GM06990 (cell line): ENCODE measurements around the gene TMEM54.
"Not testable (repeated sequence)": the region's sequence is repeated elsewhere in the genome, so short reads cannot be mapped to it uniquely, and the experiment has no call there.

Experiments
- DNase-seq: peaks from one replicate; pipeline ENCODE4 v3.0.0-alpha.2; 2011; ENCODE audit not compliant: insufficient read length; ENCODE audit errors: extremely low read depth
- H3K27me3 ChIP-seq: replicated peaks from 2 replicates; pipeline ENCODE4 v1.6.0; 2011; ENCODE audit warnings: low read length; ENCODE audit not compliant: control insufficient read depth, insufficient read depth
- H3K36me3 ChIP-seq: 2 replicates; pipeline ENCODE4 v1.5.1; 2011; ENCODE audit warnings: low read length; ENCODE audit not compliant: control insufficient read depth, insufficient read depth
- H3K4me3 ChIP-seq: replicated peaks from 2 replicates; pipeline ENCODE4 v1.5.1; 2011; ENCODE audit warnings: low read depth, mild to moderate bottlenecking, control low read depth, low read length
- TF ChIP-seq, protein P1 (sequence below): IDR thresholded peaks from 2 replicates; pipeline ENCODE4 v1.5.1; 2011; ENCODE audit warnings: low read length, control low read depth, mild to moderate bottlenecking, inconsistent platforms; ENCODE audit not compliant: insufficient read depth, poor library complexity, severe bottlenecking

TMEM54 gene

DNA sequence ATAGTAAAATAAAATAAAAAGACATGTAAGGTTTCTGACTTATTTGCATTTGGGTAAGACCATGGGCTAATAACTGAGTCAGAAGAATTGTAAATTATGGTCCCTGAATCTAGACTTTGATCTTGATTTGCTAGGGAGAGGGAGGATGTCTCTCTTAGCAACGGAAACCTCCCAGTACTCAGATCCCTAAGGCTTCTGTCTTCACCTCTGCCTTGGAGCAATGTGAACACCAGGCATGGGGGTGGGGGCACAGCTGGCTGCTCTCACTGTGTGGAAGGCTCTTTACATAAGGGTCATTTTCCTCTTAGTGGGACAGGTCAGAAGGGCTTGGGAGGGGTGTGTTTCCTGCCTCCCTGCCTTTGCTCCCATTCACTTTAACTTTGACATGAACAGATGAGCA lies 17.0 kb upstream of the TMEM54 start:
- H3K27me3 ChIP-seq: no peaks in the 10 kb centered on the region
- TF ChIP-seq, protein P1, sequence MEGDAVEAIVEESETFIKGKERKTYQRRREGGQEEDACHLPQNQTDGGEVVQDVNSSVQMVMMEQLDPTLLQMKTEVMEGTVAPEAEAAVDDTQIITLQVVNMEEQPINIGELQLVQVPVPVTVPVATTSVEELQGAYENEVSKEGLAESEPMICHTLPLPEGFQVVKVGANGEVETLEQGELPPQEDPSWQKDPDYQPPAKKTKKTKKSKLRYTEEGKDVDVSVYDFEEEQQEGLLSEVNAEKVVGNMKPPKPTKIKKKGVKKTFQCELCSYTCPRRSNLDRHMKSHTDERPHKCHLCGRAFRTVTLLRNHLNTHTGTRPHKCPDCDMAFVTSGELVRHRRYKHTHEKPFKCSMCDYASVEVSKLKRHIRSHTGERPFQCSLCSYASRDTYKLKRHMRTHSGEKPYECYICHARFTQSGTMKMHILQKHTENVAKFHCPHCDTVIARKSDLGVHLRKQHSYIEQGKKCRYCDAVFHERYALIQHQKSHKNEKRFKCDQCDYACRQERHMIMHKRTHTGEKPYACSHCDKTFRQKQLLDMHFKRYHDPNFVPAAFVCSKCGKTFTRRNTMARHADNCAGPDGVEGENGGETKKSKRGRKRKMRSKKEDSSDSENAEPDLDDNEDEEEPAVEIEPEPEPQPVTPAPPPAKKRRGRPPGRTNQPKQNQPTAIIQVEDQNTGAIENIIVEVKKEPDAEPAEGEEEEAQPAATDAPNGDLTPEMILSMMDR: no peak
- DNase-seq: no peak
- no peak overlapping the region for H3K4me3 ChIP-seq
- H3K36me3 ChIP-seq: no peaks in the 10 kb centered on the region

DNA sequence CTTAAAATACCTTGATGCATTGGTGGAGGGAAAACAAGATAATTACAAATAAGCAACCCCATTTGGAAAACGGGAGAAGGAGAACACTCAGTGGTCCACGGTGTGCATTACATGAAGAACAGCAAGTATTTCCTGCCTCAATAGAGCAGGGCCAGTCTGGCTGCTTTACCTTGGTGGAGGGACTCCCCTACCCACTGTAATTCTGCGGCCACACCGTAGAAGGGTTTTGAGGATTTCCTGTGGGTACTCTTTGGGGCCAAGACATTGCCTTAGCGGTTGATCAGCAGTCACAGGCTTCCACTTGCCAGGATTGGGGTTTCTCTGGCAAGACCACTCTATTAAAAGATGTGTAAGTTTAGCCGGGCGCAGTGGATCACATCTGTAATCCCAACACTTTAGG lies 16.3 kb upstream of the TMEM54 start:
- Histone ChIP-seq H3K4me3 (no peak overlapping the region), H3K27me3 (no peaks in the 10 kb centered on the region), H3K36me3 (no peaks in the 10 kb centered on the region)
- DNase-seq: no peak
- TF ChIP-seq, protein P1: no peak

DNA sequence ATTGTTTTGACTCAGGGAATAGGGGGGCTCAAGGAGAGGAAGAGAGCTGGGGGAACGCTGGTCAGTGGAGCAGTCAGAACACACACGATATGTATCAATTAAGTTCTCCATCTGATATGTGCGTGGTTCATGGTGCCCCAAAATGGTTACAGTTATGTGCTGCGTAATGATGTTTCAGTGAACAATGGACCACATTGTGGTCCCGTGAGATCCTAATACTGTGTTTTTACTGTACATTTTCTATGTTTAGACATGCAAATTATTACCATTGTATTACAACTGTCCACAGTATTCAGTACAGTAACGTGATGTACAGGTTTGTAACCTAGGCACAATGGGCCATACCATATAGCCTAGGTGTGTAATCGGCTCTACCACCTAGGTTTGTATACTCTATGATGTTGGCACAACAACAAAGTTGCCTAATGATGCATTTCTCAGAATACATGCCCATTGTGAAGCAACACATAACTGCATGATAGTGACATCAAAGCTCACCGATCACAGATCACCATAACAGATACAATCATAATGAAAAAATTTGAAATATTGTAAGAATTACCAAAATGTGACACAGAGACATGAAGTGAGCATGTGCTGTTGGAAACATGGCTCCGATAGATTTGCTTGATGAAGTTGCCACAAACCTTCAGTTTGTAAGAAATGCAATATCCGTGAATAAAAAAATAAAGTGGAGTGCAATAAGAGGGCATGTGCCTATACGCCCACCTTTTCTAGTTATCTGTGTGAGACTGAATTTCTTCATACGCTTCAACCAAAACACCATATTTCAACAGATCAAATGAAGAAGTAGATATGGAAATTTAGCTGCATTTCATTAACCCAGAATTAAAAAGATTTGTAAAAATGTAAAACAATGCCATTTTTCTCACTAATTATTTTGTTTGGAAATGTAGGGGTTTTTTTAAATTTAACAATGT lies 14.8 kb upstream of the TMEM54 start:
- no peak overlapping the region for H3K4me3 ChIP-seq
- no peaks in the 10 kb centered on the region for H3K27me3 ChIP-seq
- no peak for DNase-seq
- TF ChIP-seq, protein P1: no peak
- H3K36me3 ChIP-seq: no peaks in the 10 kb centered on the region

DNA sequence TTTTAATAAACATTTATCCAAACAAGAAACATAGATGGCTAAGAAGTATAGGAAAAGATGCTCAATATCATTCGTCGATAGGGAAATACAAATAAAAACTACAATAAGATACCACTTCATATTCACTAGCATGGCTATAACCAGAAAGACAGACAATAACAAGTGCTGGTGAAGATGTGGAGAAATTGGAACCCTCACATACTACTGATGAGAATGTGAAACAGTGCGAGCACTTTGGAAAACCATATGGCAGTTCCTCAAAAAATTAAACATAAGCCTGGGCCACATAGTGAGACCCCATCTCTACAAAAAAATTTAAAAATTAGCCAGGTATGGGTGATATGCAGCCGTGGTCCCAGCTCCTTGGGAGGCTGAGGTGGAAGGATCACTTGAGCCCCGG lies 9.1 kb upstream of the TMEM54 start:
- Histone ChIP-seq H3K27me3 (no peaks in the 10 kb centered on the region), H3K4me3 (no peak overlapping the region), H3K36me3 (no peaks in the 10 kb centered on the region)
- DNase-seq: no peak
- TF ChIP-seq, protein P1: no peak

DNA sequence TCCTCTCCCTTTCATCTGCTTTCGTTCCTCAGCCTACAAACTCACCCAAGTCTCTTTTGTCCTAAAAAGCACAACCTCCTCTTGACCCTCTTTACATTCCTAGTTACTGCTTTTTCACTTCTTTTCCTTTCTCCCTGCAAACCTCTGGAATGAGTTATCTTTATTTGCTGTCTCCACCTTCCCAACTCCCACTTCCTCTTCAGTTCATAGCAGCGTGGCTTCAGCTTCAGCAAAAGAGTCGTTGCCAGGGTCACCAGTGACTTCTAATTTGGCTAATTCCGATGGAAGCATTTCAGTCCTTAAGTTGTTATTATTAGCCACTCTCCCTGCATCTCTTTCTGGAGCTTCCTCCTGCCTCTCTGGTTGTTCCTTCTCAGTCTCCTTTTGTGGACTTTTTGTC lies 6.2 kb upstream of the TMEM54 start:
- no peak for DNase-seq
- no peaks in the 10 kb centered on the region for H3K27me3 ChIP-seq
- TF ChIP-seq, protein P1: no peak

DNA sequence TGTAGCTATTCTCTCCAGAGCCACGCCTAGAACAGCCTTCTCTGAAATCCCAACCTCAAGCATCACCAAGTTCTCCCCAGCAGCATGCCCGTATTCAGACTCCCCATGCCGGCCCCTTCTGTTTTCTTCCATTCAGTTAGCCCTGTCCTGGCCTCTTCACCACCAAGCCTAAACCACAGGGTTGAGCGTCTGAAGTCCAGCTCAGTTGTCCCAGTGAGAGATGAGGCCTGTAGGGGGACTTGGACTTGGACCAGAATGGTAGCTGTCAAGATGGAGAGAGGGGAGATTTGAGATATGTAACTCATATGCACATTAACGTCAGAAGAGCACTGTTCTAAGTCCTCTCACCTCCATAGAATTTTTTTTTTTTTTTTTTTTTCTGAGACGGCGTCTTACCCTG lies 5.5 kb upstream of the TMEM54 start:
- TF ChIP-seq, protein P1: no peak
- Histone ChIP-seq H3K4me3 (no peak overlapping the region), H3K36me3 (no peaks in the 10 kb centered on the region), H3K27me3 (peaks cover 2% of the 10 kb centered on the region; the same call in 1 of the 2 replicates)
- no peak for DNase-seq

More for the DNA sequence above, 6.2 kb upstream of the TMEM54 start:
- H3K4me3 ChIP-seq: no peak overlapping the region
- H3K36me3 ChIP-seq: no peaks in the 10 kb centered on the region

DNA sequence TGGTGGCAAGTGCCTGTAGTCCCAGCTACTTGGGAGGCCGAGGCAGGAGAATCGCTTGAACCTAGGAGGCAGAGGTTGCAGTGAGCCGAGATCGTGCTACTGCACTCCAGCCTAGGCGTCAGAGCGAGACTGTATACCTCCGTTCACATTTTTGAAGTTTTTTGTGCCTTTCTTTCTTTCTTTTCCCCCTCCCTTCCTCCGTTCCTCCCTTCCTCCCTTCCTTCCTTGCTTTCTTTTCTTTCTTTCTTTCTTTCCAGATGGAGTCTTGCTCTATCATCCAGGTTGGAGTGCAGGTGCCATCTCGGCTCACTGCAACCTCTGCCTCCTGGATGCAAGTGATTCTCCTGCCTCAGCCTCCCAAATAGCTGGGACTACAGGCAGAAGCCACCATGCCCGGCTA lies 4.4 kb upstream of the TMEM54 start:
- not testable (repeated sequence) for DNase-seq, H3K36me3 ChIP-seq, H3K4me3 ChIP-seq, H3K27me3 ChIP-seq
